ENCODE results near the gene KRTAP10-5. TPM values are rescaled to one million over a fixed set of nuclear protein-coding genes. Genes with fewer than 3 reads are reported as not detected.

Gene KRTAP10-5
- total and polyA plus RNA-seq, 9 of the 15 experiments (the other 6 are each of a cell fraction or from before 2014, with no cell fraction given) = not detected

- TF ChIP-seq TCF7 (IDR thresholded peaks at IDR 0.05; ENCODE audit: borderline replicate concordance) (no peak), E2F3 (CRISPR knock-in tag; IDR thresholded peaks at IDR 0.05) (0 out of 2 replicates have a peak, but pooled peaks have one; percentile 52), SIN3A (IDR thresholded peaks at IDR 0.05; ENCODE audit: borderline replicate concordance in 2 of 2, control insufficient read depth in 1 of 2, low read depth in 2 of 2, low read length in 2 of 2) (no peak), NR2C2 (CRISPR knock-in tag; IDR thresholded peaks at IDR 0.05) (no peak), NR2C2 (tag; IDR thresholded peaks at IDR 0.05) (peak; percentile 81), MEF2D (tag; conservative IDR thresholded peaks at IDR 0.05; ENCODE audit: low read depth) (peak; percentile 79), POLR2AphosphoS5 (IDR thresholded peaks at IDR 0.05; ENCODE audit: control insufficient read depth, insufficient read depth, low read depth, low read length) (peak; percentile 63), ZZZ3 (IDR thresholded peaks at IDR 0.05) (no peak), VEZF1 (CRISPR knock-in tag; IDR thresholded peaks at IDR 0.05) (peak; percentile 69), POU5F1 (IDR thresholded peaks at IDR 0.05; ENCODE audit: borderline replicate concordance, low read depth, low read length, partially characterized antibody) (no peak), ESRRA (IDR thresholded peaks at IDR 0.05; ENCODE audit: borderline replicate concordance, low read depth) (peak; percentile 72; the same call in 1 of the 2 replicates), ETV6 (IDR thresholded peaks at IDR 0.05; ENCODE audit: borderline replicate concordance in 1 of 2, low read depth in 2 of 2, low read length in 1 of 2) (no peak), ETV6 (CRISPR knock-in tag; IDR thresholded peaks at IDR 0.05; ENCODE audit: borderline replicate concordance) (no peak), TEAD2 (tag; IDR thresholded peaks at IDR 0.05) (peak; percentile 79), RAD21 (CRISPR knock-in tag; conservative IDR thresholded peaks at IDR 0.05 in 1 of 2, IDR thresholded peaks at IDR 0.05 in 1 of 2) (peak in 1 of 2 experiments; percentile 10; a peak in 1 of 4 replicates), RBFOX2 (IDR thresholded peaks at IDR 0.05; ENCODE audit: low read depth, low read length) (no peak), LEF1 (IDR thresholded peaks at IDR 0.05) (peak; percentile 98), PTRF (tag; IDR thresholded peaks at IDR 0.05) (peak; percentile 50; the same call in 1 of the 2 replicates)
- TF ChIP-seq, protein P1, sequence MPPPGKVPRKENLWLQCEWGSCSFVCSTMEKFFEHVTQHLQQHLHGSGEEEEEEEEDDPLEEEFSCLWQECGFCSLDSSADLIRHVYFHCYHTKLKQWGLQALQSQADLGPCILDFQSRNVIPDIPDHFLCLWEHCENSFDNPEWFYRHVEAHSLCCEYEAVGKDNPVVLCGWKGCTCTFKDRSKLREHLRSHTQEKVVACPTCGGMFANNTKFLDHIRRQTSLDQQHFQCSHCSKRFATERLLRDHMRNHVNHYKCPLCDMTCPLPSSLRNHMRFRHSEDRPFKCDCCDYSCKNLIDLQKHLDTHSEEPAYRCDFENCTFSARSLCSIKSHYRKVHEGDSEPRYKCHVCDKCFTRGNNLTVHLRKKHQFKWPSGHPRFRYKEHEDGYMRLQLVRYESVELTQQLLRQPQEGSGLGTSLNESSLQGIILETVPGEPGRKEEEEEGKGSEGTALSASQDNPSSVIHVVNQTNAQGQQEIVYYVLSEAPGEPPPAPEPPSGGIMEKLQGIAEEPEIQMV (tag; conservative IDR thresholded peaks at IDR 0.05; ENCODE audit: low read depth) = peak; percentile 65
- TF ChIP-seq, protein P2, sequence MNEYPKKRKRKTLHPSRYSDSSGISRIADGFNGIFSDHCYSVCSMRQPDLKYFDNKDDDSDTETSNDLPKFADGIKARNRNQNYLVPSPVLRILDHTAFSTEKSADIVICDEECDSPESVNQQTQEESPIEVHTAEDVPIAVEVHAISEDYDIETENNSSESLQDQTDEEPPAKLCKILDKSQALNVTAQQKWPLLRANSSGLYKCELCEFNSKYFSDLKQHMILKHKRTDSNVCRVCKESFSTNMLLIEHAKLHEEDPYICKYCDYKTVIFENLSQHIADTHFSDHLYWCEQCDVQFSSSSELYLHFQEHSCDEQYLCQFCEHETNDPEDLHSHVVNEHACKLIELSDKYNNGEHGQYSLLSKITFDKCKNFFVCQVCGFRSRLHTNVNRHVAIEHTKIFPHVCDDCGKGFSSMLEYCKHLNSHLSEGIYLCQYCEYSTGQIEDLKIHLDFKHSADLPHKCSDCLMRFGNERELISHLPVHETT (CRISPR knock-in tag; conservative IDR thresholded peaks at IDR 0.05 in 1 of 2, IDR thresholded peaks at IDR 0.05 in 1 of 2) = peak in 1 of 2 experiments; percentile 66; a peak in 2 of 4 replicates
These were observed 13.4 kb upstream of the KRTAP10-5 start (continued) for GRCh38 chr21:44593598-44594405.
